Measurements from ENCODE around the gene TRAF2.

DNA sequence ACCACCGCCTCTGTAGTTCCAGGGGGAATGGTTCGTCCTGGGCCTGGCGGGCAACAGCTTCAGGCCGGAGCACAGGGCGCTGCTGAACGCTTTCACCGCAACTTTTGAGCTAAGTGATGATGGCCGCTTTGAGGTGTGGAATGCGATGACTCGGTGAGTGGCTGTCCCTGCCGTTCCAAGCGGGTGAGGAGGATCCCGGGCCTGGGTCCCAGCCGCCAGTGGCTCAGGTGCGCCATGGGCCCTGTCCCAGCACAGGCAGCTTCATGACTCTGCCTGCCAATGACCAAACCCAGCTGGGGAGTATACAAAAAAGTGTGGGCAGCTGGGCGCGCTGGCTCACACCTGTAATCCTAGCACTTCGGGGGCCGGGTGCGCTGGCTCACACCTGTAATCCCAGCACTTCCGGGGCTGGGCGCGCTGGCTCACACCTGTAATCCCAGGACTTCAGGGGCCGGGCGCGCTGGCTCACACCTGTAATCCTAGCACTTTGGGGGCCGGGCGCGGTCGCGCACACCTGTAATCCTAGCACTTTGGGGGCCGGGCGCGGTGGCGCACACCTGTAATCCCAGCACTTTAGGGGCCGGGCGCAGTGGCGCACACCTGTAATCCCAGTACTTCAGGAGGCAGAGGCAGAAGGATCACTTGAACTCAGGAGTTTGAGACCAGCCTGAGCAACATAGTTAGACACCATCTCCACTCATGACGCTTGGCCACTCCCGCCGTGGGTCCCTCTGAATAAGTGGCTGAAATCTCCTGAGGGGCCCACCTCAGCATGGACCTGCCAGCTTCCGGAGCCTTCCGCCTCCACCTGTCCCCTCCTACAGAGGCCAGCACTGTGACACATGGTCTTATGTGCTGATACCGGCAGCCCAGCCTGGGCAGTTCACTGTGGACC is 66.8 kb downstream of the TRAF2 start:
- TF ChIP-seq, protein P1, sequence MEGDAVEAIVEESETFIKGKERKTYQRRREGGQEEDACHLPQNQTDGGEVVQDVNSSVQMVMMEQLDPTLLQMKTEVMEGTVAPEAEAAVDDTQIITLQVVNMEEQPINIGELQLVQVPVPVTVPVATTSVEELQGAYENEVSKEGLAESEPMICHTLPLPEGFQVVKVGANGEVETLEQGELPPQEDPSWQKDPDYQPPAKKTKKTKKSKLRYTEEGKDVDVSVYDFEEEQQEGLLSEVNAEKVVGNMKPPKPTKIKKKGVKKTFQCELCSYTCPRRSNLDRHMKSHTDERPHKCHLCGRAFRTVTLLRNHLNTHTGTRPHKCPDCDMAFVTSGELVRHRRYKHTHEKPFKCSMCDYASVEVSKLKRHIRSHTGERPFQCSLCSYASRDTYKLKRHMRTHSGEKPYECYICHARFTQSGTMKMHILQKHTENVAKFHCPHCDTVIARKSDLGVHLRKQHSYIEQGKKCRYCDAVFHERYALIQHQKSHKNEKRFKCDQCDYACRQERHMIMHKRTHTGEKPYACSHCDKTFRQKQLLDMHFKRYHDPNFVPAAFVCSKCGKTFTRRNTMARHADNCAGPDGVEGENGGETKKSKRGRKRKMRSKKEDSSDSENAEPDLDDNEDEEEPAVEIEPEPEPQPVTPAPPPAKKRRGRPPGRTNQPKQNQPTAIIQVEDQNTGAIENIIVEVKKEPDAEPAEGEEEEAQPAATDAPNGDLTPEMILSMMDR (conservative IDR thresholded peaks at IDR 0.05; ENCODE audit: low read depth, low read length) = no peak
- TF ChIP-seq EZH2phosphoT487 (IDR thresholded peaks at IDR 0.05; ENCODE audit: borderline replicate concordance, low read length) = no peak
- TF ChIP-seq EZH2 (IDR thresholded peaks at IDR 0.05; ENCODE audit: low read length, unreplicated experiment) = no peak

Data from PC-3 (cell line).